ENCODE results near the gene SCYL1. TPM values are rescaled to one million over a fixed set of nuclear protein-coding genes. Genes with fewer than 3 reads are reported as not detected.

The SCYL1 gene
- total and polyA plus RNA-seq, 4 experiments from 2014 or later = 22.9 to 81.3 (median 56.7) TPM

- Mint-ChIP-seq H3K27ac (peak overlapping the region in 1 of 7 donors; percentile 42), H3K36me3 (peaks cover 0 to 2% of the 10 kb centered on the region in 2 donors), H3K4me3 (no peak overlapping the region), H3K9me3 (no peaks in the 10 kb centered on the region), H3K4me1 (peaks cover 5 to 12% (median 7%) of the 10 kb centered on the region in 4 donors), H3K27me3 (peaks cover 0 to 1% of the 10 kb centered on the region in 2 donors)
- H3K36me3 ChIP-seq (ENCODE audit: insufficient read depth, low read length) = no peaks in the 10 kb centered on the region
- DNase-seq = no peak
- intact Hi-C loops (cut with micrococcal nuclease) = no loop called here
- H3K27me3 ChIP-seq (ENCODE audit: insufficient read depth, low read length) = no peaks in the 10 kb centered on the region
- H3K4me1 ChIP-seq (ENCODE audit: insufficient read depth, low read length) = peaks cover 10% of the 10 kb centered on the region
- ChIA-PET POLR2A (ENCODE audit: partially characterized antibody) (interaction anchor here (24.3 to 25.8 kb wide), 2 partner anchors 18 to 62 kb away, joined by 679 to 1536 read pairs; partner anchors contain the start of genes MALAT1 and NEAT1), CTCF (ENCODE audit: partially characterized antibody) (no interaction called here)
- H3K27ac ChIP-seq (ENCODE audit: low read depth, low read length) = no peak overlapping the region
- H3K4me3 ChIP-seq (ENCODE audit: low read length in 2 of 2) = no peak overlapping the region
- no peaks in the 10 kb centered on the region for H3K9me3 ChIP-seq (ENCODE audit: control insufficient read depth in 1 of 2, low read length in 2 of 2)
Observed at GRCh38 chr11:65482306-65482850, 42.5 kb upstream of the SCYL1 start.

- intact Hi-C loops (cut with micrococcal nuclease) = no loop called here
- H3K27me3 Mint-ChIP-seq = peaks cover 0 to 1% of the 10 kb centered on the region in 2 donors
- Histone ChIP-seq H3K27me3 (ENCODE audit: insufficient read depth, low read length) (no peaks in the 10 kb centered on the region), H3K36me3 (ENCODE audit: insufficient read depth, low read length) (no peaks in the 10 kb centered on the region), H3K27ac (ENCODE audit: low read depth, low read length) (no peak overlapping the region), H3K4me1 (ENCODE audit: insufficient read depth, low read length) (peaks cover 6% of the 10 kb centered on the region), H3K4me3 (ENCODE audit: low read length in 2 of 2) (no peak overlapping the region), H3K9me3 (ENCODE audit: control insufficient read depth in 1 of 2, low read length in 2 of 2) (no peaks in the 10 kb centered on the region)
- H3K4me1 Mint-ChIP-seq = peaks cover 0 to 6% (median 5%) of the 10 kb centered on the region in 4 donors
- CTCF ChIA-PET (ENCODE audit: partially characterized antibody) = interaction anchor here (1.0 kb wide), 1 partner anchor 20 kb away, joined by 3 read pairs; no protein-coding TSS in a partner anchor
- H3K4me3 Mint-ChIP-seq = no peak overlapping the region
- no peaks in the 10 kb centered on the region for H3K9me3 Mint-ChIP-seq
- no peak overlapping the region for H3K27ac Mint-ChIP-seq
- POLR2A ChIA-PET (ENCODE audit: partially characterized antibody) = interaction anchor here (4.1 to 27.2 kb wide), 4 partner anchors 8 to 65 kb away, joined by 32 to 3839 read pairs (median 373); partner anchors contain the start of genes MALAT1 and NEAT1
- DNase-seq = no peak
- H3K36me3 Mint-ChIP-seq = no peaks in the 10 kb centered on the region
Observed at GRCh38 chr11:65485920-65486219, 39.0 kb upstream of the SCYL1 start.

GRCh38 chr11:65486570-65487466 lies 38.1 kb upstream of the SCYL1 start:
- Histone ChIP-seq H3K4me1 (ENCODE audit: insufficient read depth, low read length) (peaks cover 6% of the 10 kb centered on the region), H3K27me3 (ENCODE audit: insufficient read depth, low read length) (no peaks in the 10 kb centered on the region), H3K9me3 (ENCODE audit: control insufficient read depth in 1 of 2, low read length in 2 of 2) (no peaks in the 10 kb centered on the region), H3K36me3 (ENCODE audit: insufficient read depth, low read length) (no peaks in the 10 kb centered on the region), H3K4me3 (ENCODE audit: low read length in 2 of 2) (no peak overlapping the region), H3K27ac (ENCODE audit: low read depth, low read length) (no peak overlapping the region)
- Mint-ChIP-seq H3K4me1 (peaks cover 0 to 6% (median 5%) of the 10 kb centered on the region in 4 donors), H3K36me3 (no peaks in the 10 kb centered on the region), H3K27ac (peak overlapping the region in 2 of 7 donors; percentile 2 to 4), H3K9me3 (no peaks in the 10 kb centered on the region), H3K27me3 (peaks cover 0 to 1% of the 10 kb centered on the region in 2 donors), H3K4me3 (no peak overlapping the region)
- peak in 1 of 5 donors; percentile 9 for DNase-seq
- POLR2A ChIA-PET (ENCODE audit: partially characterized antibody) = interaction anchor here (1.4 to 27.2 kb wide), 5 partner anchors 9 to 66 kb away, joined by 3 to 3839 read pairs (median 181); partner anchors contain the start of genes MALAT1 and NEAT1
- CTCF ChIA-PET (ENCODE audit: partially characterized antibody) = interaction anchor here (1.4 to 1.8 kb wide), 2 partner anchors 10 to 13 kb away, joined by 4 to 6 read pairs; partner anchors contain the start of gene MALAT1
- intact Hi-C loops (cut with micrococcal nuclease) = no loop called here

DNA sequence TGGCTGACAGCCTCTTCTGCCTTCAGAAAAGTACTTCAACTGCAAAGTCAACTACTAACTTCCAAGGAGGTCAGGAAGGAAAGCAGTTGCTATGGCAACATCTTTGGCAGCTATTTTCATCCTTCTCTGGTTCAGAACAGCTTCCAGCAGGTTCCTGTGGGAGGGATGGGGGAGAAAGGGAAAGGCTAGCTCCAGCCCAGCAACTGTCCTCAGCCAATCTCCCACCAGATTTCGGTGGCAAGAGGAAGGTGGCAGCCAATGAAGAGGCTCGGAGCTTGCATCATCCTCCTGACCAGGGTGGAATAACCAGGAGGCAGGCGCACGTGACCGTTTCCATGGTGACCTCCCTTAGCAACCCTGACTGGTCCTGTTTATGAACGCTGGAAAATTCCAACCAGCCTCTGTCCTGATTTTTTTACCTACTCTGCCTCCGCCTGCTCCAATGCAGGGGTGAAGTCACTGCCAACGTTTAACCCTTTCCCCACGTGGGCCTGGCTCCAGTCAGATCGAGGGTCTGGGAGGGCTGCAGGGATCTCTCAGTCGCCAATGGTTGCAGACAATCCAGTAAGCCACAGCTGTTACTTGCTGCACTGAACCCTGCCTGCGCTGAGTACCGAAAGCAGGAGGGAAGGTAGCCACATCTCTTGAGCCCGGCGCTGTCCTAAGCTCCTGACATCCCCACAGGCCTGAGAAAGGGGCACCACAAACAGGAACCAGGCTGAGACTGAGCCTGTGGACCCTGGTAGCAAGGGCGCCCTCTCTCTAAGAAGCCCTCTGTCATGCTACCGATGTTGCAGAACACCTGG lies 37.2 kb upstream of the SCYL1 start:
- Mint-ChIP-seq H3K9me3 (no peaks in the 10 kb centered on the region), H3K4me3 (peak overlapping the region in 1 of 8 donors; percentile 45)

DNA sequence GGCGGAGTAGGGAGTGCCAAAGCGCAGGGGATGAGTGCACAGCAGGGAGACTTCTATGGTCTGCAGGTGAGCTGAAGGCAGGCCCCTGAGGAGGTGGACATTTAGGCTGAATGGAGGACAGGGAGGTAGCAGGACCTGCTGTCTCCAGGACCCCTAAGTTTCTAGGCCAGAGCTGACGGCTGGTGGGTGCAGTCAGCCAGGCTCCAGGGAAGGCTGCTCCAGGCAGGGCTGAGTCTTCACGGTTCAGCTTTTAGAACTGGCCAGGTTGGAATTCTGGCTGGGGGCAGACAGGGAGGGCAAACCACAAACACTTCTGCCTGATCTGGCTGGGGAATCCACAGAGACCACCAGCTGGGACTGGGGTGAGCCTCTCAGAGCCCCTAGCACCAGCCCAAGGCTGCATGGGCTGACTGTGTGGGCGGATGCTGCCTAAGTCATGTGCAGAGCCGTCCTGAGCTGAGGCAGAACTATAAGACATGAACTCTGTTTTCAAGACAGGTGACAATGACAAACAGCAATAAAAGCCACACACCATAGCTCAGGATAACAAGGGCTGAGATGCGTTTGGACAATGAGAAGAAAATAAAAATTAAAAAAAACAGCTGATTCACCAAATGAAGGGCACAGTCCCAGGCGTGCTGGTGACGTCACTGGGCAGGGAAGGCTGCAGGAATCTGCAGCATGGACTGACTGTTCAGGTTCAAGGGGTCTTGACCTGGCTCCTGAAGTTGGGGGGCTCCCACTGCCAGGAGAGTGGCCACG lies 36.4 kb upstream of the SCYL1 start:
- H3K4me3 Mint-ChIP-seq = no peak overlapping the region
- no peaks in the 10 kb centered on the region for H3K36me3 ChIP-seq (ENCODE audit: insufficient read depth, low read length)

More for the DNA sequence above, 37.2 kb upstream of the SCYL1 start:
- no peaks in the 10 kb centered on the region for H3K36me3 Mint-ChIP-seq
- peak overlapping the region in 1 of 7 donors; percentile 2 for H3K27ac Mint-ChIP-seq
- Histone ChIP-seq H3K27me3 (ENCODE audit: insufficient read depth, low read length) (no peaks in the 10 kb centered on the region), H3K4me3 (ENCODE audit: low read length in 2 of 2) (no peak overlapping the region), H3K9me3 (ENCODE audit: control insufficient read depth in 1 of 2, low read length in 2 of 2) (no peaks in the 10 kb centered on the region), H3K36me3 (ENCODE audit: insufficient read depth, low read length) (no peaks in the 10 kb centered on the region), H3K4me1 (ENCODE audit: insufficient read depth, low read length) (peaks cover 6% of the 10 kb centered on the region), H3K27ac (ENCODE audit: low read depth, low read length) (no peak overlapping the region)
- H3K27me3 Mint-ChIP-seq = peaks cover 0 to 1% of the 10 kb centered on the region in 2 donors
- peaks cover 0 to 10% (median 7%) of the 10 kb centered on the region in 4 donors for H3K4me1 Mint-ChIP-seq
- CTCF ChIA-PET (ENCODE audit: partially characterized antibody) = interaction anchor here (0.8 to 1.8 kb wide), 4 partner anchors 9 to 85 kb away, joined by 3 to 6 read pairs (median 4); partner anchors contain the start of gene MALAT1
- POLR2A ChIA-PET (ENCODE audit: partially characterized antibody) = interaction anchor here (1.4 to 27.2 kb wide), 5 partner anchors 10 to 67 kb away, joined by 3 to 3839 read pairs (median 181); partner anchors contain the start of genes MALAT1 and NEAT1
- DNase-seq = peak in 1 of 5 donors; percentile 36
- intact Hi-C loops (cut with micrococcal nuclease) = no loop called here

More for the DNA sequence above, 36.4 kb upstream of the SCYL1 start:
- H3K4me1 Mint-ChIP-seq = peaks cover 4 to 15% (median 10%) of the 10 kb centered on the region in 4 donors
- Histone ChIP-seq H3K27ac (ENCODE audit: low read depth, low read length) (no peak overlapping the region), H3K4me3 (ENCODE audit: low read length in 2 of 2) (no peak overlapping the region), H3K27me3 (ENCODE audit: insufficient read depth, low read length) (no peaks in the 10 kb centered on the region), H3K9me3 (ENCODE audit: control insufficient read depth in 1 of 2, low read length in 2 of 2) (no peaks in the 10 kb centered on the region), H3K4me1 (ENCODE audit: insufficient read depth, low read length) (peaks cover 6% of the 10 kb centered on the region)
- CTCF ChIA-PET (ENCODE audit: partially characterized antibody) = interaction anchor here (0.8 to 1.8 kb wide), 3 partner anchors 10 to 84 kb away, joined by 3 to 6 read pairs (median 3); partner anchors contain the start of gene MALAT1
- peaks cover 0 to 1% of the 10 kb centered on the region in 2 donors for H3K27me3 Mint-ChIP-seq
- H3K36me3 Mint-ChIP-seq = no peaks in the 10 kb centered on the region
- intact Hi-C loops (cut with micrococcal nuclease) = no loop called here
- POLR2A ChIA-PET (ENCODE audit: partially characterized antibody) = interaction anchor here (0.6 to 27.2 kb wide), 6 partner anchors 11 to 68 kb away, joined by 3 to 3839 read pairs (median 106); partner anchors contain the start of genes MALAT1 and NEAT1
- no peaks in the 10 kb centered on the region for H3K9me3 Mint-ChIP-seq
- peak in 1 of 5 donors; percentile 27 for DNase-seq
- peak overlapping the region in 1 of 7 donors; percentile 41 for H3K27ac Mint-ChIP-seq

Measured in CD4-positive, alpha-beta memory T cell (primary cell).